DMS53 treated with DMSO at 0.1 percent for 48 hours (cell line): Measurements from ENCODE around the gene RYR2.

Experiments used
- DNase-seq: peaks from one replicate; lab custom pipeline; 2025; ENCODE audit not compliant: unreplicated experiment; lab: John Stamatoyannopoulos, UW

Gene RYR2

GRCh38 chr1:237878406-237878805, 836.4 kb downstream of the RYR2 start:
- no peak for DNase-seq

DNA sequence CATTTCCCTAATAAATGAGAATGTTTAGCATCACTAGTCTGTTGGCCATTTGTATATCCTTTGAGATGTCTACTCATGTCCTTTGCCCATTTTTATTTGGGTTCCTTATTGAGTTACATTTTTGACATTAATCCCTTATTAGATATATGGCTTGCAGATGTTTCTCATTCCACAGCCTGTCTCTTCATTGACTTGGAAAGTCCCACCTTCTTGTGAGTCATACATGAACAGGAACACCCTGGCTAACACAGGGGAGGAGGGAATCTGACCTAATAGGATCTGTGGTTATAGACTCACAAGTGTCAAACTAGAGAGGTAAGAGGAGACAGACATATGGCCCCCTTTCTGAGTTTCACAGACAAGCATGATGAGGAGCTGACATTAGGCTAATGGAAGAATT, 837.2 kb downstream of the RYR2 start:
- DNase-seq, result no peak
